ENCODE measurements around the gene PKDCC. TPM values are rescaled to one million over a fixed set of nuclear protein-coding genes. Genes with fewer than 3 reads are reported as not detected.
"Not testable (repeated sequence)": the region's sequence is repeated elsewhere in the genome, so short reads cannot be mapped to it uniquely, and the experiment has no call there.

Gene PKDCC
- polyA plus RNA-seq, 3 donors: 323 to 363 (median 341) TPM

DNA sequence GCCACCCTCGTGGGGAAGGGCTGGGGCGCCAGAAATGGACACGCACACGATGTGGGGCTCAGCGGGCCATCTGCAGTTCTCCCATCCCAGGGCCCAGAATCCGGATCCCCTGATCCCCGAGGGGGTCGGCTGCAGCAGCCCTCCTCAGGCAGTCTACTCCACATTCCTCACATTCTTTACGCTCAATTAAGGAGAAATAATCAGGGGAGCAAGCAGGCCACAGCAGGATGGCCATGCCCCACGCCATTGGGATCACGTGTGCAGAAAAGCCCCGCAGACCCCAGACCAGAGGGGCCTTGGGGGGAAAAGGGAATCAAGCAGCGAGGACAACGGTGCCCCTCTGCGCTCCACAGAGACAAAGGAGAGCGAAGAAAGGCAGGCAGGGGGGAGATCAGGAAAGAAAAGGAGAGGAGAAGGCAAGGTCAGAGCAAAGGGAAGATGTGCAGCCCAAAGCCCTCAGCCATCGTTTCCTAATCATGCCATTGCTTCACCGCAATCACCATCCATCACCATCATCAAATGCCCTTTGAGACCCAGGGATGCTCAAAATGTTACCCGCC is 17.5 kb upstream of the PKDCC start:
- DNase-seq (ENCODE audit: low read depth in 3 of 3, low spot score in 2 of 3): no peak

DNA sequence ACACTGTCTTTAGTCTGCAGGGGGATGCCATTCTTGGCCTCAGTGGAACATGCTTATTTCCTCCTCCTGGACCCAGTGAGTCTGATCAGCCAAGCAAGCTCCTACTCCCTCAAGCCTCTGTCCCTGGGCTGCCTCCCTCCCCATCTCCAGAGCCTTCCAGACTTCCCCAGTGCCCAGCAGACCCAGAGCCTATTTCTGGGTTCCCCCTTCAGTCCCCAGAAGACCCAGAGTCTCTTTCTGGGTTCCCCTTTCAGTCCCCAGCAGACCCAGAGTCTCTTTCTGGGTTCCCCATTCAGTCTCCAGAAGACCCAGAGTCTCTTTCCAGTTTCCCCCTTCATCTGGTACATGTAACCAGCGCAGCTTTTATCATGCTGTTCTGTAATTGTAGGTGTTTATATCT is 17.0 kb upstream of the PKDCC start:
- no peak for DNase-seq (ENCODE audit: low read depth in 3 of 3, low spot score in 2 of 3)

DNA sequence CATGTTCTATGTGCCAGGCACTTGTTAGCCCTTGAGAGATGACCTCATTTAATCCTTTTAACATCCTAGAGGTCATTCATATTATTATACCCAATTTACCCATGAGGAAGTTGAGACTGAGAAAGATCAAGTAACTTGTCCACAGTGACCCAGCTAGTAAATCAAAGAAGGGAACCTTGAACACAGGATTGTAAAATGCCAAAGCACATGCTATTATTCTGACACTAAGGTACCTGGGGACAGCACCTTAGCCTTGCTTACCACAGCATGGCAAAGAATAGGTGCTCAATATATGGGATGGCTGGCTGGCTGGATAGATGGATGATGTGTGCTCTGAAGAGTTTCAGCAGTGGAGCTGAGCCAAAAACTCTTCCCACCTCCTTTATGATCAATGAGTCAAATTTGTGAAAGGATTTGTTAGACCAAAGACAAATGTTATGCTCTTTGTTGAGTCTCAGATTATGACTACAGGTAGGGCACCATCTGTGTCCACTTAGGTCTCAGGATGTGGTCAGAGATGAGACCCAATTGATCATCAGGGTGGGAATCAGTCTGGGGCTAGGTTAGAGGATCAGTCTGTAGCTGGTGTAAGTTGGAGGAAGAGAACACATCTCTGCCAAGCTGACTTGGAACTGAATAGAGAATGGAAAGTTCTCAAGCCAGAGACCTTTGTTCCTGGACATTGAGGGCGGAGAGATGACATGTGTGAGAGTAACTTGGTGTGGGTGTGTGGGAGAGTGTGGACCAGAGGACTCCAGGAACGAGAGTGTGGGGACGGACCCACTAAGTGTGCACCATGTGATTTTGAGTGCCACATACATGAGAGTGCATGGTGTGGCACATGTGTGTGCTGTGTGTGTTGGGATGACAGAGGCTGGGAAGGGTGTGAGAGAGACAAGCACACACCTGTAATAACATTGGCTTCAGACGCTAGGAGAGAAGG is 16.3 kb upstream of the PKDCC start:
- no peak for DNase-seq (ENCODE audit: low read depth in 3 of 3, low spot score in 2 of 3)

- no peak for DNase-seq (ENCODE audit: low read depth in 3 of 3, low spot score in 2 of 3)
Observed at GRCh38 chr2:42032224-42032620, 15.6 kb upstream of the PKDCC start.

GRCh38 chr2:42032745-42033144 is 15.1 kb upstream of the PKDCC start:
- DNase-seq (ENCODE audit: low read depth in 3 of 3, low spot score in 2 of 3): no peak

DNA sequence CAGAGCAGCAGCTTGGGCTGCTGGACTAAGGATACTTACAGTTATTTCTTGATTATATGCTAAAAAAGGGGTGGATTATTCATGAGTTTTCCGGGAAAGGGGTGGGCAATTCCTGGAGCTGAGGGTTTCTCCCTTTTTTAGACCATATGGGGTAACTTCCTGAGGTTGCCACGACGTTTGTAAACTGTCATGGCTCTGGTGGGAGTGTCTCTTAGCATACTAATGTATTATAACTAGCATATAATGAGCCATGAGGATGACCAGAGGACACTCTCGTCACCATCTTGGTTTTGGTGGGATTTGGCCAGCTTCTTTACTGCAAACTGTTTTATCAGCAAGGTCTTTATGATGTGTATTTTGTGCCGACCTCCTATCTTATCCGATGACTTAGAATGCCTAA is 13.7 kb upstream of the PKDCC start:
- not testable (repeated sequence) for DNase-seq (ENCODE audit: low read depth in 3 of 3, low spot score in 2 of 3)

- no peak for DNase-seq (ENCODE audit: low read depth in 3 of 3, low spot score in 2 of 3)
Observed at GRCh38 chr2:42035241-42035640, 12.6 kb upstream of the PKDCC start.

- DNase-seq (ENCODE audit: low read depth in 3 of 3, low spot score in 2 of 3): no peak
Observed at GRCh38 chr2:42036413-42036812, 11.4 kb upstream of the PKDCC start.

DNA sequence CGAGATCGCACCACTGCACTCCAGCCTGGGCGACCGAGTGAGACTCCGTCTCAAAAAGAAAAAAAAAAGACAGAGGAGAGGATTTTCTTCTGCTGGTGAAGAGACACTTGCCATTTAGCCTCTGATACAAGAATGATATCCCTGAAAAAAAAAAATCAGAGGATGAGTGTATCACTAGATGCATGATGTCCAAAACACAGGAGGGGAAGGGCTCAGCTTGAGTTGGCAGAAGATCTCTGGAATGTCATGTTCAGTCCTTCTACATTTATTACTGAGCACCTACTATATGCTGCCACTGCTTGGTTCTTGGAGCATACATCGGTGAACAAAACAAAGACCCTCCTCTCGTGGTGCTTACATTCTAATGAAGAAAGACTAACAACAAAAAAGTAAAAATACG is 10.9 kb upstream of the PKDCC start:
- DNase-seq (ENCODE audit: low read depth in 3 of 3, low spot score in 2 of 3): no peak

GRCh38 chr2:42040643-42041278 is 7.1 kb upstream of the PKDCC start:
- DNase-seq (ENCODE audit: low read depth in 3 of 3, low spot score in 2 of 3): no peak

GRCh38 chr2:42041377-42042127 is 6.3 kb upstream of the PKDCC start:
- DNase-seq (ENCODE audit: low read depth in 3 of 3, low spot score in 2 of 3): no peak

- DNase-seq (ENCODE audit: low read depth in 3 of 3, low spot score in 2 of 3): no peak
Observed at GRCh38 chr2:42042631-42043355, 5.0 kb upstream of the PKDCC start.

- no peak for DNase-seq (ENCODE audit: low read depth in 3 of 3, low spot score in 2 of 3)
Observed at GRCh38 chr2:42043789-42044394, 3.9 kb upstream of the PKDCC start.

DNA sequence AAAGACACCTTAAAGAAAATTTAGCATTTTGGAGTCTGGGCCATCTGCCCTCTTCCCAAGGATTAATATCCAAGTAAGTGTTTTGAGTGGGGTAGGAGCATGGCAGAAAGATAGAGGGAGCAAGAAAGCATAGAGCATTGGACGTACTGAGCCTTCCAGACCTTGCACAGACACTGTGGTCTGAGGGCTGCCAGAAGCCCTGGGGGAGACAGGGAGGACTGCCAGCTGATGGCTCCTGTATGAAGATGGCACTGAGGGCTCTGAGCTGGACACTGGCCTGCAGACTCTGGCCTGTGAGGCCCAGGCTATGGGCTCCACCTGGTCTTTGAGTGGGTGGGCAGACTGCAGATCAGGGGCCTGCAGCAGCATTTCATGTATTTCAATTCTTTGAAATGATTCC is 2.9 kb upstream of the PKDCC start:
- DNase-seq (ENCODE audit: low read depth in 3 of 3, low spot score in 2 of 3): no peak

DNA sequence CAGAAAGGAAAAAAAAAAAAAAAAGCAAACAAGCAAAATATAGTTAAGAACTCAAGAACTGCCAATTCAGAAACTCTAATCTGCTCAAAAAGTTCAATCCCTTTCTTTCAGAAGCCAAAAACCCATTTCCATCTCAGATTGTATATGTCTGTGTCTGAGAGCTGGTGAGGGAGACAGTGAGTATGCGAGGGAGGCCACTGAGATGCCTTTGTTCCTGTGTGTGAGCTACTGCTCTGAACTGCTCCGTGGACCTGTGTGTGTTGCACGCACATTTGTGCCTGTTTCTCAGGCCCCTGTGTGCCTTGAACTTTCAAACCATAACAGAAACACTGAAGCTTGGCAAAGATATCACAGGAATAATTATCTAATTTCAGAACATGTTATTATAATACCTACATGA is 2.5 kb upstream of the PKDCC start:
- DNase-seq (ENCODE audit: low read depth in 3 of 3, low spot score in 2 of 3): no peak

- DNase-seq (ENCODE audit: low read depth in 3 of 3, low spot score in 2 of 3): no peak
Observed at GRCh38 chr2:42045848-42046748, 1.7 kb upstream of the PKDCC start.

DNA sequence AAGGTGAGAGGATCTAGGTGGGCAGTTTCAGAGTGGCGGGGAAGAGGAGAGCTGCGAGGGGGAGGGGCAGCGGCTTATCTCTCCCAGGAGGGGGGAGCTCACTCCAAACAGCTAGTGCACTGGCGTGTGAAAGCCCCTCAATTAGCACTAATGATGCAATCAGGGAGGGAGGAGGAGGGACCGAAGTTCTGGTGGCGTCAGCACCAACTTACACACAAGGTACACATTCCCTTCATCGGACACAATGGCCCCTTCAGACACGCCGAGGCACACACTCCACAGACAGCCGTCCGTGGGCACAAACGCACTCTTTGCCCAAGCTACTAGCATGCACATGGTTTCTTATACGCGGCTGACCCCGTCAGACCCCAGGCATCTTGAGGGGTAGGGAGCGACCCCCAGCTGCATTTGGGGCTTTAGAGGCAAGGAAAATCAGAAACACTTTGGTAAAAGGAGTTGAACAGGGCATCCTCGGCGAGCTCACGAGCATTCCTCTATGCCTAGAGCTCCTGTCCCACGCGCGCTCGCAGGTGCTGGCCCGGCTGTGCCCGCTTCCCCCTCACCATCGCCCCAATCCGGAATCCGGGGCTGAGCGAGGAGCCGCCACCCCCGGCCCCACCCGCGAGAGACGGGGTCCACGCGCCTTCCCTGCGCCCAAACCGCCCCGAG is 868 bp upstream of the PKDCC start:
- DNase-seq (ENCODE audit: low read depth in 3 of 3, low spot score in 2 of 3): no peak

Data from right renal cortex interstitium (tissue), 3 donors.